HG03135 (cell line): Measurements from ENCODE around the gene DHX35.

Source experiments
- ATAC-seq: cut with Tn5 transposase; IDR thresholded peaks from one replicate; pipeline ENCODE4 v1.9.1; 2021; ENCODE audit warnings: mild to moderate bottlenecking, moderate library complexity; ENCODE audit not compliant: unreplicated experiment

Gene DHX35

DNA sequence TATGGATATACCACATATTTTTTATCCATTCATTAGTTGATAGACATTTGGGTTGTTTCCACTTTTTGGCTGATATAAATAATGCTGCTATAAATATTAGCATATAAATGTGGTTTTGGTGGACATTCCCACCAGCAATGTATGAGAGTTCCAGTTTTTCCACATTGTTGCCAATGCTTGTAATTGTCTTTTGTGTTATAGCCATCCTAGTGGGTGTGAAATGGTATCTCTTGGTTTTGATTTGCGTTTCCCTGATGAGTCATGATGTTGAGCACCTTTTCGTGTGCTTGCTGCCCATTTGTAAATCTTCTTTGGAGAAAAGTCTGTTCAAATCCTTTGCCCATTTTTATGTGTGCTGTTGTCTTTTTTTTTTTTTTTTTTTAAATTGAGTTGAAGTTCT, 54.4 kb downstream of the DHX35 start:
- no peak for ATAC-seq

- ATAC-seq = no peak
These were observed 56.9 kb downstream of the DHX35 start for GRCh38 chr20:39019027-39019426.

GRCh38 chr20:39019805-39020325, 57.7 kb downstream of the DHX35 start:
- peak; percentile 82 for ATAC-seq

DNA sequence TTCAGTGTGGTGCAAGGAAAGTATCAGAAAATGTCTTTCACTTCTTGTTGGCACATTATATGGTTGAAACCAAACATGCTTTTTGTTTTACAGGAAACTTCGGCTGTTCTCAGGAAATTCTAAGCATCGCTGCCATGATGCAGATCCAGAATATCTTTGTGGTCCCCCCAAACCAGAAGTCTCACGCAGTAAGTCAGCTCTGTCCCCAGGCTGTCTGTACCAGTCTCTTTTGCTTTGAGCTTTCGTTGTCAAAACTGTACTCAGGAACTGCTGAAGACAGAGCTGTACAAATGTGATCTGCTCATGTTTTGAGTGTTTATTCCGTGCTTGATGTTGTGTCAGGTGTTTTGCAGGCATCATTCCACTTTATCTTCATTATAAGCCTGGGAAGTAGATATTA, 59.6 kb downstream of the DHX35 start:
- ATAC-seq = no peak

DNA sequence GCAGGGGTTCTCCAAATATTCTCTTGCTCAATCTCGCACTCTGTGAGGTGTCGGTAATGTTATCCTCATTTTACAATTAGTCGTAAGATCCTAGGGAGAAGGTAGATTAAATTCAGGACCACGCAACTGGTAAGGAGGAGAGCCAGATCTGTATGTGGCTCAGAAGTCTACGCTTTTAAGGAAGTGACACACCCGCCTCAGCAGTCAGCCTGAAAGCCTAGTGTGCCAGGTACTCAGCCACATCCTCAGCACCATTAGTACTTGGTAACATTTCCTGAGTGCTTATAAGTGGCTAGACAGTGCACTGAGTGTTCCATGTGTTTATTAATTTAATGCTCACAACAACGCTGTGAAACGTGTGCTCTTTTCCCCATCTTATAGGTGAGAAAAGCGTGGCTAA, 63.7 kb downstream of the DHX35 start:
- ATAC-seq = no peak

GRCh38 chr20:39029364-39029763, 67.2 kb downstream of the DHX35 start:
- ATAC-seq = no peak

DNA sequence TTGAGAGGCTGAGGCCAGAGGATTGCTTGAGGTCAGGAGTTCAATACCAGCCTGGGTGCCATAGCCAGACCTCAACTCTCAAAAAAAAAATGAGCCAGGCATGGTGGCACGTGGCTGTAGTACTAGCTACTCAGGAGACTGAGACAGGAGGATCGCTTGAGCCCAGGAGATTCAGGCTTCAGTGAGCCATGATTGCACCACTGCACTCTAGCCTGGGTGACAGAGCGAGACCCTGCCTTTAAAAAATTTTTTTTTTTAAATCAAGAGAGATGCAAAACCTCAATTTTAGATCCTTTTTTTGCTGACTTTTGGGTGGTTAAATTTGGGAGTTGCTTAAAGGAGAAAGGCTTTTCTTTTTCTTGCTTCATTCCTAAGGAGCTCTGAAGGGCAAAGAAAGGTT, 70.9 kb downstream of the DHX35 start:
- no peak for ATAC-seq

- ATAC-seq = no peak
These were observed 73.9 kb downstream of the DHX35 start for GRCh38 chr20:39036011-39036410.

DNA sequence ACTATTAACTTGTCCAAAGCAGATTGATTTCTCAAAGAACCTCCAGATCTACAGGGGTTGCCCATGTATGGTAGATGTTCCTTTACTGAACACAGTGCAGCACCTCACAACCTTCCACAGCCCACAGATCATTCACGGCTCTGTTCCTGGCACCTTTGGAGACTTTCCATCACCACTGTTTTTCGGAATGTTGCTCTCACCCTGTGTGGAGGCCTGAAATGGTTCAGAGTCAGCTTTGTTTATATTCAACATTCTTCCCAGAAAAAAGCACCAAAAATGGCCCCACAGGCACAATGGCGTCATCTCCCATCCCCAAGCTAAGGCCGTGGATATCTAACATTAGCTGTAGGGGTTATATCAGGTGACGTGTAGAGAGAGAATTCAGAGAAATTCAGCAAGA, 74.7 kb downstream of the DHX35 start:
- ATAC-seq = no peak

DNA sequence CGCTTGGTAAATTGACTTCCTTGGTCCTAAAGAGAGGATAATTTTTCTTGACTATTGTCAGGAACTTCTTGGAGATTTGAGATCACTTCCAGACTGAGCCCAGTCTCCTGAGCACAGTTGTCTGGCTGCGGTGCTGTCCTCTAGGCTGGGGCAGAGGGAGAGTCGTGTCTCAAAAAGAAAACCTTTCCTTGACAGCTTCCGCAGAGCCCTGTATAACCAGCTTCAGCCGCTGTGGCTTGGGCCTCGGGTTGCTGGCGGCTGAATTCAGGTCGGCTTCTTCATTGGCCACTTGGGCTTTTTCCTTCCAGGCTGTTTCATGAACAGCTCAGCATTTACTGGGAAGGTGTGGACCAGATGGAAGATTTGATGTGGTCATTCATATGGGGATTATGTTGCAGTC, 75.9 kb downstream of the DHX35 start:
- ATAC-seq = no peak

- ATAC-seq = no peak
These were observed 76.4 kb downstream of the DHX35 start for GRCh38 chr20:39038495-39038894.

GRCh38 chr20:39039261-39039660, 77.1 kb downstream of the DHX35 start:
- no peak for ATAC-seq

- ATAC-seq = no peak
These were observed 78.0 kb downstream of the DHX35 start for GRCh38 chr20:39040116-39040515.

- ATAC-seq = no peak
These were observed 78.9 kb downstream of the DHX35 start for GRCh38 chr20:39041067-39041466.

DNA sequence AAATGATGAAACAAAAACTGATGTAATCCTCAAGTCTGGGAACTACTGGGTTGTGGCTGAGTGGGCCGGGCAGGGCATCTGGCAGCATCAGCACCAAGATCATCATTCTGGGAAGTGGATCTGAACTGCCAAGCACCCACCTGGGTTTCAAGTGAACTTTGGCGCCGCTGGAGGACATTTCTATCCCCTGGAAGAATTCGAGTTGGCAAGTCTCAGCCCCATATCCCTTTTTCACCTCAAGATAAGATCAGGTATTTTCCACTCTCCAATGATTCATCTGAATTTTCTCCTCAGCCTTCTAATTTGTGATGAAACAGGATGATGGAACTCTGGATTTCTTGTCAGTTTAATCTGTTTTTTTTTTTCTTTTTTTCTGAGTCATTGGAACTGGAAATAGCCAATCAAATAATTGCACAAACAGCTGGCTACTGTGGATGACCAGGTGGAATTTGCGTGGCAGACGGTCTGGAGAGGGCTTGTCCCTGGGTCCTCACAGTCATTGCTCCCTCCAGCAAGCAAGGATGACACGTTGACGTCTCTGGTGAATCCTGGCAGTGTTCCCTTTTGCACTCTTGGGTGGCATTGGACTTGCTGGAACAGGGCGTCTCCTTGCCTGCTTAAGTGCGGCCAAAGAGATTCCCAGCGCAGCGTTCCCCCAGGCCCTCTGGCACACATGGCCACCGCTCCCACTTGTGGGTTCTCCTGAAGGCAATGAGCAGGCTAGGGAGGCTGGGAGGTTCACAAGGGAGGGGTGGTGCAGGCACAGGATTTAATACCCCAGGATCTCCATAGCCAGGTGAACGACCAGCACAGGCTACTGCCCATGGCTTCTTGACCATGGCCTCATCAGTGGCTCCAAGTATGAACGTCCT, 80.4 kb downstream of the DHX35 start:
- no peak for ATAC-seq

DNA sequence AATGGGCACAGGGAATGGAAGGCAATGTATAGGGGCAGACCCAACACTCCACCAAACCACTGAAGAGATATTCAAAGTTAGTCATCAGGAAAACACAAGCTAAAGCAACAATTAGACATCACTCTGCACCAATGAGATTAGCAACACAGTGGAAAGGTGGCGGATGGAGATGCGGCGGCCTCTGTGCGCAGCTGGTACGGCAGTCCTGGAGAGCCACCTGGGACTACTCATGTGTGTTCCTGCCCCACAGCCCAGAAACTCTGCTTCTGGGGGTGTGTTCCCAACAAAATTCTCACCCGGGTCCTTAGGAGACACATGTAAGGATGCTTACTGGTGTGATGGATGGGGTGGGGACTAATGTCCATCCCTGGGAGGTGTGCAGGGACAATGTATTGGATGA, 82.4 kb downstream of the DHX35 start:
- no peak for ATAC-seq

- no peak for ATAC-seq
These were observed 83.5 kb downstream of the DHX35 start for GRCh38 chr20:39045676-39046075.

- no peak for ATAC-seq
These were observed 85.4 kb downstream of the DHX35 start for GRCh38 chr20:39047417-39047985.

- no peak for ATAC-seq
These were observed 86.0 kb downstream of the DHX35 start for GRCh38 chr20:39048000-39048696.

DNA sequence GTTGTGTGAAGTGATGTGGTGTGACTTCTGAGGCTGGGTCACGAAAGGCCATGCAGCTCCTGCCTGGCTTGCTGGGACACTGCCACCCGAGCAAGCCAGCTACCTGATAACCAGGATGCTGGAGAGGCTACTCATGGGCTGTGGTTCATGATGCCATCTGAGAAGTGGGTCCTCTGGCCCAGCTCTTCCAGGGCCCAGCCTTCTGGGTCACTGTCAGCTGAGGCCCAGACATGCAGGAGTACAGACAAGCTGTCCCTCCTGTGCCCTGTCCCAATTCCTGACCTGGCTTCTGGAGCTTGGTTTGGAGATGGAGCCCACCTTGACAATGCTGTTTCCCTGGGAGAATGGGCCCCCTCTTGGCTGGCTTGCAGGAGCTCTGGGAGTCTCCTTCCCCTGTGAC, 87.0 kb downstream of the DHX35 start:
- no peak for ATAC-seq

GRCh38 chr20:39049684-39050554, 87.8 kb downstream of the DHX35 start:
- peak; percentile 85 for ATAC-seq
